NOMO-1 treated with DMSO at 0.1 percent for 48 hours (cell line): Measurements from ENCODE around the gene SETDB1.

Experiments
- DNase-seq: peaks from one replicate; lab custom pipeline; 2025; ENCODE audit not compliant: unreplicated experiment; lab: John Stamatoyannopoulos, UW

Gene SETDB1

DNA sequence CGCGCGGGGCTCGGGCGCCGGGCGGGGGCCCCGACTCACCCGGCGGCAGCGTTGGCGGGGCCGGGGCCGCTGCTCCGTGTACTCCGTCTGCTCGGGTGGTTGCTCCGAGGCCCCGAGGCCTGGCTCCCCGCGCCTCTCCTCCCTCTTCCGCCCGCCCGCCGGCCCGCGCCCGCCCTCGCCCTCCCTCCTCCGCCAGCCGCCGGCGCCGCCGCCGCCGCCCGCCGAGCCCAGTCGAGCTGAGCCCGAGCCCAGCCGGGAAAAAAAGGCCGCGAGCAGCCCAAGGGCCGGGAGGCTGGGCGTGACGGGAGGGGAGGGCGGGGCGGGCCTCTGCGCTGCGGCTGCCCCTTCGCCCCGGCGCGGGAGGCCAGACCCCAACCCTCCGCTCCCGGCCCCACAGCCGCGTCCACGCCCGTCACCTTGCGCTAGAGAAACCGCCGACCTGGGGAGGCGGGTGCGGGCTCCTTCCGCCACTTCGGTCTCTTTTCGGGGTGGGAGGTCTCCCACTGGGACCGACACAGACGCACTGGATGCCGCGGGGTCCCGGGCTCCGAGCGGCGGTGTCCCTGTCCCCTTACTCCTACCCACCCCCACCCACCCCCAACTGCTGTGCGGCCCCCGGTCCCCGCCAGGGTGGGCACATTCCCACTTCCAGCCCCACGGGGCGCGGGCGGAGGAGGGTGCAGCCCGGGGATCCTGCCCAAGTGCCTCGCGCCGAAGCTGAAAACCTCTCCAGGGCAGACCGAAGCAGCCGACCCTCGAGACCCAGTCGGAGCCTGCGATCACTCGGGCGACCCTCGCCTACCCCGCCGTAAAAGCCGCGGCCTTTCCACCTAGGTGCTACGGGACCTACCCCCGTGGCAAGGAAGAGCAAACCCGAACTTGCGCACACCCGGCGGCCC lies 48.7 kb downstream of the SETDB1 start, which contains the start of gene CERS2:
CERS2 (minus strand) TSS at position 256 of the 899 bp plus-strand sequence. CDS start 5,745 bp downstream, outside the sequence.
- peak; percentile 49 for DNase-seq

DNA sequence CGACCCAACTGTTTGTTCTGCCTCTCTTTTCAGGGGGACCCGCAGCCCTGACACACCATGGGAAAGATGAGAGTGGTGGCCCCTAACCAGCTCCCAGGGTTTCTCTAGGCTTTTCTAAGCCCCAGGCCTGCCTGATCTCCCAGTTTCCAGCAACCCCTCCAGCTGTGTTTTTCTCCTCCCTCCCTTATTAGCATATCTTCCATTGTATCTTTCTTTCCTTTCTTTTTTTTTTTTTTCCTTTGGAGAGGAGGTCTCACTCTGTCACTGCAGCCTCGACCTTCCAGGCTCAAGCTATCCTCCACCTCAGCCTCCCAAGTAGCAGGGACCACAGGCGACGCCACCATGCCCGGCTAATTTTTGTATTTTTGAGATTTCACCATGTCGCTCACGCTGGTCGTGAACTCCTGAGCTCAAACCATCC lies 50.2 kb downstream of the SETDB1 start:
- DNase-seq: no peak

- peak; percentile 85 for DNase-seq
Observed at GRCh38 chr1:150976879-150977694, 50.9 kb downstream of the SETDB1 start.

- DNase-seq: peak; percentile 80
Observed at GRCh38 chr1:150979092-150980056, 53.2 kb downstream of the SETDB1 start.

- no peak for DNase-seq
Observed at GRCh38 chr1:150981177-150981804, 55.1 kb downstream of the SETDB1 start.

- DNase-seq: no peak
Observed at GRCh38 chr1:150981805-150982712, 55.9 kb downstream of the SETDB1 start, which contains the start of gene ANXA9. Gene ANXA9, plus strand, starts transcription at chr1:150982292. Its CDS starts 814 bp downstream, at chr1:150983106.

GRCh38 chr1:150985179-150985825 lies 59.1 kb downstream of the SETDB1 start:
- no peak for DNase-seq

- no peak for DNase-seq
Observed at GRCh38 chr1:150987924-150988323, 61.8 kb downstream of the SETDB1 start.

DNA sequence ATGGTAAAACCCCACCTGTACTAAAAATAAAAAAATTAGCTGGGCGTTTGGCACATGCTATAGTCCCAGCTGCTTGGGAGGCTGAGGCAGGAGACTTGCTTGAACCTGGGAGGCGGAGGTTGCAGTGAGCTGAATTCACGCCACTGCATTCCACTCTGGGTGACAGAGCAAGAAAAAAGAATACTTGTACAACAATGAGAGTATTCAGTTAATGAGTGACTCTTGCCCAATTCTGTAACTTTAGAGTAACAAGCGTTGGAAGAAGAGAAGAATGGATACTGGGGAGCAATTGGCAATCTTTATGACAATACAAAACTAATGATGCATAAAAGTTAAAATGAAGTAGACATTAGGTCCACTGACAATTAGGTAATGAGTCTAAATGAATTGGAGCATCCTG lies 66.5 kb downstream of the SETDB1 start:
- DNase-seq: no peak

DNA sequence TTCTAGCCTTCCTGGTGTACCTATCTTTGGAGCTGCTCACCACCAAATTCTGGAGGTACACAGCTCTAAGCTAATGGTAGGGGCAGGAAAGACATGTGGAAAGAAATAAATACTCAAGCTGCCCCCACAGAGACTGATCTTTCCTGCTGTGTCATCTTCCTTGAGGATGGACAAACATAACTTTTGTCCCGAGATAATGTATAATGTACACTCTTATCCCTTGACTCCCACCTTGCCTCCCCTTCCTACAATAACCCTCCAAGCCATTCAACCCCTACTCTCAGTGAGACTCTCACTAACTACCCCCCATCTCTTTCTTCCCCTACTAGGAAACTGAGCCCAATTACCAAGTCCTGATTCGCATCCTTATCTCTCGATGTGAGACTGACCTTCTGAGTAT lies 68.1 kb downstream of the SETDB1 start:
- DNase-seq: no peak

GRCh38 chr1:150995460-150995859 lies 69.3 kb downstream of the SETDB1 start:
- DNase-seq: no peak

- DNase-seq: no peak
Observed at GRCh38 chr1:150995896-150996295, 69.7 kb downstream of the SETDB1 start.

DNA sequence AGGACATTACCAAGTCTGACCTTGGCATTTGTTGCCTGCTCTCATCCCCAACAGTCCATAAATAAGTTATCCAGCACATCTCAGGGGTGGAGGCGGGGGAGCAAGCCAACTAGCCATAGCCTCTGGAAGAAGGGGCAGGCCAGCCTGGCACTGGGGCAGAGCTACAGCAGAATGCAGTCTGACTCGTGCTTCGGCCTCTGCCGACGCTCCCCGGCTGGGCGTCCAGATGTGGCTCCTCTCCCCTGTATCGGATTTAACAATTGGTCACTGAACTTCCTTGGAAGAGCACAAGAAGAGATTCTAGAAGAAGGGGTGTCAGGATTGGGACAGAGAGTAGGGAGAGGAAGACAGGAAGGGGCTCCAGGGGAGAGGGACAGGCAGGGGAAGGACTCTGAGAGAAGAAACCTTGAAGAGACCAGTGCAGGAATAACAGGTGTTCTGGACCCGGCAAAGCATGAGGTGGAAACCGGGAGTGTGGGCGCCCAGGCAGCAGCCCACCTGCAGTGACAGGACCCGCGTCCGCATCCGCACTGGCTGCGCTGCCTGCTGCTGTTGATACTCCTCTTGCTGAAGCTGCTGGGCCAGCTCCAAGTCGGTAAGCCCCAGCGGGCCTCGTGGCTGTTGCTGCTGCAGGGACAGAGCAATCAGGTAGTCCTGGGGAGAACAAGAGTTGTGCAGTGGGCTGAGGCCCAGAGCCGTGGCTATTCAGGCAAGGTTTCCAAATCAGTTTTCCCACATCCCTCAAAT lies 71.1 kb downstream of the SETDB1 start:
- DNase-seq: no peak

DNA sequence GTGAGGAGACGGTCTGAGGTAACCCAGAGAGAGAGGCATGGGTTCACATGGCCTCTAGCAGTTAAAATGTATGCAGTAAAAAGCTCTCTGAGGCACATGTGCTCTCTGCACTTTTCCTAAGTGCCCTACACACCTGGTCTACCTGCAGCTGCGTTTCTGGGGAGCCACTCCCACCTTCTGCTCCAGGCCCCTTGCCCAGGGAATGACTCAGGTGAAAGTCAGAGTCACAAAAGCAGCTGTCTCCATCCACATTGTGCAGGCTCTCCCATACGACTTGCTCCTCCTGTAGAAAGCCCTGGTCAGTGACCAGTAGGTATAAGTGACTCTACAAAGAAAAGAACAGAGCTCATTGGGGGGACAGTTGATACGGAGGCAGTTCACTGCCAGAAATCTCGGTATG lies 71.8 kb downstream of the SETDB1 start:
- no peak for DNase-seq

- DNase-seq: no peak
Observed at GRCh38 chr1:150999051-150999674, 73.0 kb downstream of the SETDB1 start.

DNA sequence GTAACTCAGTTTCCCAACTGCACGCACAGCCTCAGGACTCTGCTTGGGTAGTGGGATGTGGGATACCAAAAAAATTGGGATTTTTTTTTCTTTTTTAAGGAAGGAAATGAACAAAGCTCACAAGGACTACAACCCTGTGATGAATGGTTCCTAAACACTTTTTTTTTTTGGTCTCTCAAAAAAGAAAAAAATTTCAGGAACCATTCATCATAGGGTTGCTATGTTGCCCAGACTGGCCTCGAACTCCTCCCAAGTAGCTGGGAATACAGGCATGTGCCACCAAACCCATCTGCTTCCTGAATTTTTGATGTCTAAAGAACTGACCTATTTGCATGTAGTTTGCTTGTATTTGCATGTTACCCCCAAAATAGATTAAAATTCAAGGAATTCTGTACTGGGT lies 73.8 kb downstream of the SETDB1 start:
- no peak for DNase-seq

GRCh38 chr1:151000408-151000807 lies 74.2 kb downstream of the SETDB1 start:
- no peak for DNase-seq
